H1 (cell line): Measurements from ENCODE around the gene CRHR2. TPM values are rescaled to one million over a fixed set of nuclear protein-coding genes. Genes with fewer than 3 reads are reported as not detected.

Source experiments
- CTCF ChIA-PET: fragments of 300-600 bp; sonication (Branson Sonifier 250); formaldehyde crosslinking; loops from one replicate; lab custom pipeline; 2021; ENCODE audit not compliant: partially characterized antibody; lab: Charles Lee
- POLR2A ChIA-PET: fragments of 300-600 bp; sonication (Branson Sonifier 250); formaldehyde crosslinking; loops from one replicate; lab custom pipeline; 2021; ENCODE audit warnings: inconsistent platforms; ENCODE audit not compliant: partially characterized antibody; lab: Charles Lee
- DNase-seq, 2 experiments: peaks; one replicate each; pipeline versions ENCODE4 v3.0.0 to v3.0.0-alpha.2; 2010 to 2022; ENCODE audit warnings: low spot score in 2 of 2, low read depth in 1 of 2, mixed read lengths in 1 of 2
- FAIRE-seq: peaks from 2 replicates; lab custom pipeline; 2011; peaks lifted over from hg19 to GRCh38; lab: Jason Lieb, UNC
- H2AFZ ChIP-seq: 2 replicates; pipeline ENCODE4 v1.8.1; 2012; ENCODE audit warnings: low read length, inconsistent platforms
- H2AK5ac ChIP-seq: 2 replicates; pipeline ENCODE4 v1.6.1; 2013; ENCODE audit warnings: low read depth, low read length
- H2BK120ac ChIP-seq: replicated peaks from 2 replicates; pipeline ENCODE3; 2013; ENCODE audit warnings: low read depth, low read length, inconsistent platforms
- H2BK12ac ChIP-seq: 2 replicates; pipeline ENCODE4 v1.6.1; 2013; ENCODE audit warnings: low read depth, low read length
- H2BK15ac ChIP-seq: 2 replicates; pipeline ENCODE4 v1.6.1; 2013; ENCODE audit warnings: low read length
- H2BK20ac ChIP-seq: 2 replicates; pipeline ENCODE4 v1.6.1; 2013; ENCODE audit warnings: low read length
- H2BK5ac ChIP-seq: 2 replicates; pipeline ENCODE4 v1.6.1; 2013; ENCODE audit warnings: low read depth, low read length
- H3K14ac ChIP-seq: 2 replicates; pipeline ENCODE4 v1.6.1; 2013; ENCODE audit warnings: inconsistent platforms; ENCODE audit not compliant: insufficient read length
- H3K18ac ChIP-seq: 2 replicates; pipeline ENCODE4 v1.6.1; 2013; ENCODE audit warnings: low read length; ENCODE audit errors: extremely low read depth
- H3K23ac ChIP-seq: 2 replicates; pipeline ENCODE4 v1.6.1; 2013; ENCODE audit warnings: inconsistent platforms; ENCODE audit not compliant: insufficient read length
- H3K23me2 ChIP-seq: 2 replicates; pipeline ENCODE4 v1.6.1; 2013; ENCODE audit warnings: low read depth, low read length
- H3K27ac ChIP-seq: 2 replicates; pipeline ENCODE4 v1.6.1; 2011; ENCODE audit warnings: low read depth, low read length, inconsistent platforms
- H3K27me3 ChIP-seq, 4 experiments: replicated peaks in 1 of 4; 1 replicate in 1 of 4; 2 replicates in 3 of 4; pipeline versions ENCODE4 v1.6.1 to v1.8.1; 2011 to 2013; ENCODE audit warnings: low read length in 3 of 4, mild to moderate bottlenecking in 3 of 4, inconsistent platforms in 2 of 4, mixed read lengths in 2 of 4, moderate library complexity in 1 of 4; ENCODE audit not compliant: control insufficient read depth in 3 of 4, insufficient read depth in 3 of 4; ENCODE audit errors: extremely low read depth in 1 of 4
- H3K36me3 ChIP-seq, 4 experiments: 2 replicates each; pipeline versions ENCODE4 v1.6.1 to v1.8.1; 2011 to 2013; ENCODE audit warnings: mild to moderate bottlenecking in 4 of 4, low read length in 3 of 4, moderate library complexity in 2 of 4, control low read depth in 1 of 4, inconsistent platforms in 1 of 4; ENCODE audit not compliant: insufficient read depth in 4 of 4, control insufficient read depth in 2 of 4
- H3K4ac ChIP-seq: replicated peaks from 2 replicates; pipeline ENCODE3; 2013; ENCODE audit warnings: low read length, low read depth, mixed read lengths, inconsistent platforms; ENCODE audit not compliant: insufficient read length
- H3K4me1 ChIP-seq, 4 experiments: replicated peaks in 1 of 4; 1 replicate in 1 of 4; 2 replicates in 3 of 4; pipeline versions ENCODE4 v1.6.1 to v1.8.1; 2011 to 2013; ENCODE audit warnings: low read length in 3 of 4, inconsistent platforms in 2 of 4, mixed read lengths in 1 of 4; ENCODE audit not compliant: insufficient read depth in 4 of 4, control insufficient read depth in 3 of 4
- H3K4me2 ChIP-seq, 2 experiments: 2 replicates each; pipeline versions ENCODE4 v1.6.1 to v1.8.1; 2011 to 2013; ENCODE audit warnings: low read depth in 2 of 2, low read length in 2 of 2, control low read depth in 1 of 2, inconsistent platforms in 1 of 2, mild to moderate bottlenecking in 1 of 2; ENCODE audit not compliant: insufficient read depth in 1 of 2
- H3K4me3 ChIP-seq, 4 experiments: fragments of 200-600, 300-600 bp in 1 of 4; sonication (generic), shearing (Covaris generic), sonication (Bioruptor Twin) in 1 of 4; 2 replicates each; pipeline versions ENCODE4 v1.5.1 to v1.8.1; 2011 to 2016; ENCODE audit warnings: low read length in 4 of 4, low read depth in 3 of 4, control low read depth in 2 of 4, inconsistent platforms in 2 of 4, mild to moderate bottlenecking in 2 of 4, mixed read lengths in 1 of 4, moderate library complexity in 1 of 4; ENCODE audit not compliant: insufficient read depth in 2 of 4; ENCODE audit errors: extremely low read depth in 1 of 4
- H3K56ac ChIP-seq: replicated peaks from 2 replicates; pipeline ENCODE3; 2013; ENCODE audit warnings: low read depth, mild to moderate bottlenecking, mixed read lengths, low read length, inconsistent platforms; ENCODE audit not compliant: insufficient read length
- H3K79me1 ChIP-seq: 2 replicates; pipeline ENCODE4 v1.6.1; 2013; ENCODE audit warnings: low read depth, low read length, control low read depth
- H3K79me2 ChIP-seq, 2 experiments: 2 replicates each; pipeline versions ENCODE4 v1.6.1 to v1.8.1; 2012 to 2013; ENCODE audit warnings: low read length in 2 of 2, mild to moderate bottlenecking in 2 of 2, inconsistent platforms in 1 of 2; ENCODE audit not compliant: insufficient read depth in 2 of 2, control insufficient read depth in 1 of 2
- H3K9ac ChIP-seq, 4 experiments: replicated peaks in 1 of 4; 1 replicate in 1 of 4; 2 replicates in 3 of 4; pipeline versions ENCODE4 v1.6.1 to v1.8.1; 2011 to 2013; ENCODE audit warnings: low read depth in 3 of 4, low read length in 3 of 4, control low read depth in 2 of 4, mild to moderate bottlenecking in 2 of 4, moderate library complexity in 2 of 4, inconsistent platforms in 1 of 4; ENCODE audit errors: extremely low read depth in 1 of 4
- H3K9me3 ChIP-seq, 2 experiments: 2 replicates each; pipeline versions ENCODE4 v1.6.1 to v1.8.1; 2012 to 2013; ENCODE audit warnings: mild to moderate bottlenecking in 2 of 2, moderate library complexity in 2 of 2, control low read depth in 1 of 2, inconsistent platforms in 1 of 2, low read depth in 1 of 2, low read length in 1 of 2, mixed read lengths in 1 of 2; ENCODE audit not compliant: insufficient read depth in 2 of 2
- H4K20me1 ChIP-seq, 2 experiments: replicated peaks in 1 of 2; 2 replicates each; pipeline versions ENCODE3 to v1.8.1; 2011 to 2013; ENCODE audit warnings: inconsistent platforms in 2 of 2, low read length in 2 of 2, mild to moderate bottlenecking in 1 of 2; ENCODE audit not compliant: insufficient read depth in 2 of 2, control insufficient read depth in 1 of 2
- H4K5ac ChIP-seq: 2 replicates; pipeline ENCODE4 v1.6.1; 2013; ENCODE audit warnings: low read length, low read depth, mixed read lengths, inconsistent platforms; ENCODE audit not compliant: insufficient read length
- H4K8ac ChIP-seq: 2 replicates; pipeline ENCODE4 v1.8.0; 2013; ENCODE audit warnings: mild to moderate bottlenecking, moderate library complexity, low read length, inconsistent platforms; ENCODE audit not compliant: insufficient read depth; ENCODE audit errors: extremely low read depth
- H4K91ac ChIP-seq: replicated peaks from 2 replicates; pipeline ENCODE3; 2013; ENCODE audit warnings: low read length, mixed read lengths, inconsistent platforms; ENCODE audit not compliant: insufficient read length
- ASH2L ChIP-seq: fragments of 200-600, 300-600 bp; sonication (generic); IDR thresholded peaks from one replicate; pipeline ENCODE4 v1.7.1; 2017; ENCODE audit warnings: low read length
- BRCA1 ChIP-seq: IDR thresholded peaks from 2 replicates; pipeline ENCODE4 v1.6.1; 2012; ENCODE audit warnings: low read depth, low read length, improper control_type of control experiment
- CBX5 ChIP-seq: fragments of 300-800, 300-1000 bp; sonication (generic); IDR thresholded peaks from 2 replicates; pipeline ENCODE4 v1.7.1; 2016; ENCODE audit warnings: antibody characterized with exemption, low read length, low read depth
- CHD1 ChIP-seq: IDR thresholded peaks from 2 replicates; pipeline ENCODE4 v1.6.1; 2012; ENCODE audit warnings: low read depth, low read length, improper control_type of control experiment
- EZH2 ChIP-seq: fragments of 200-600 bp; sonication (generic); IDR thresholded peaks from 2 replicates; pipeline ENCODE4 v1.7.1; 2012; ENCODE audit warnings: low read depth, mild to moderate bottlenecking, moderate library complexity, low read length, inconsistent platforms; ENCODE audit not compliant: severe bottlenecking
- FOSL1 ChIP-seq: IDR thresholded peaks from 2 replicates; pipeline ENCODE4 v1.6.1; 2011; ENCODE audit warnings: mild to moderate bottlenecking, low read depth, low read length, moderate library complexity; ENCODE audit not compliant: insufficient read depth
- GABPA ChIP-seq: IDR thresholded peaks from 2 replicates; pipeline ENCODE4 v1.6.1; 2011; ENCODE audit warnings: mild to moderate bottlenecking, low read length, moderate library complexity, borderline replicate concordance; ENCODE audit not compliant: insufficient read depth
- KDM1A ChIP-seq: fragments of 200-600, 300-600 bp; sonication (generic); IDR thresholded peaks from 2 replicates; pipeline ENCODE4 v1.7.1; 2016; ENCODE audit warnings: mild to moderate bottlenecking, low read length, borderline replicate concordance
- NRF1 ChIP-seq: IDR thresholded peaks from 2 replicates; pipeline ENCODE4 v1.6.1; 2011; ENCODE audit warnings: mild to moderate bottlenecking, low read depth, low read length, improper control_type of control experiment
- RXRA ChIP-seq: IDR thresholded peaks from 2 replicates; pipeline ENCODE4 v1.6.1; 2011; ENCODE audit warnings: low read depth, mild to moderate bottlenecking, low read length, moderate library complexity; ENCODE audit not compliant: insufficient read depth
- SIX5 ChIP-seq: IDR thresholded peaks from 2 replicates; pipeline ENCODE4 v1.6.1; 2011; ENCODE audit warnings: mild to moderate bottlenecking, low read depth, low read length
- TEAD4 ChIP-seq: IDR thresholded peaks from 2 replicates; pipeline ENCODE4 v1.6.1; 2012; ENCODE audit warnings: low read depth, low read length, inconsistent platforms, mixed read lengths
- WGBS, 2 experiments: shearing (Covaris generic) in 1 of 2; methylation state at CpG; one replicate each; pipeline versions ENCODE4 v1.1.6 to v1.1.7; 2013 to 2015; ENCODE audit warnings: low lambda C conversion rate in 2 of 2, mixed read lengths in 2 of 2, inconsistent platforms in 1 of 2, low coverage in 1 of 2, missing lambda C conversion rate in 1 of 2; ENCODE audit not compliant: insufficient replicate concordance in 2 of 2, insufficient coverage in 1 of 2, insufficient read length in 1 of 2; ENCODE audit errors: extremely low coverage in 1 of 2, missing lambda C conversion rate in 1 of 2; 5-methylcytosine and 5-hydroxymethylcytosine counted together
- polyA plus RNA-seq, 7 experiments: library from polyadenylated mRNA; depleted of rRNA in 3 of 7; stranded (reverse) in 5 of 7; unstranded in 2 of 7; fragments of >200 nt in 5 of 7; fragments of 200-250 nt in 2 of 7; gene quantifications; 1 replicate in 5 of 7; 2 replicates in 1 of 7; 4 replicates in 1 of 7; pipeline versions ENCODE4 v1.2.1 to v1.2.3, GENCODE V29; 2011 to 2013; ENCODE audit warnings: missing spikeins in 2 of 7, mixed read lengths in 2 of 7
- total RNA-seq: library from RNA; stranded (reverse); fragmentation: NEBNext Ultra II Directional; extraction: Animal tissue kit (Norgen Biotek cat#: 25700); gene quantifications from 2 replicates; pipeline ENCODE4 v1.2.1, GENCODE V29; 2021

Gene CRHR2
- total and polyA plus RNA-seq, 2 of the 8 experiments (the other 6 are each of a cell fraction or from before 2014, with no cell fraction given), result 0.37 to 1.3 TPM

DNA sequence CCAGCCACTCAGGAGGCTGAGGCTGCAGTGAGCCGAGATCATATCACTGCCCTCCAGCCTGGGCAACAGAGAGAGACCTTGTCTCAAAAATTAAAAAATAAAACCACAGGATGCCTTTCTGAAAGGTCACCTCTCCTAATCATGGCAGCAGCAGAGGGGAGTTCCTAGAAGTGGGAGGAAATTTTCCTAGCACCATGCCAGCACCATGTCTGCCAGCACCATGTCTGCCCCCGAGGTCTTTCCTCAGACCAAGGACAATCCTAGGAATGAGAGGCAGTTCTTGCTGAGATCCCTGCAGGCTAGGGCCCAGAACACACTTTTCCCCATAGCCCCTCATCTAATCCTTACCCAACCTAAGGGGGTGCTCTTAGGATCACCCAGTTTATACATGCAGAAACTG, 47.4 kb upstream of the CRHR2 start:
- Histone ChIP-seq H2BK120ac (no peak overlapping the region), H3K4ac (no peak overlapping the region), H2BK15ac (no peak overlapping the region), H2AK5ac (no peak overlapping the region), H3K27me3 (no peaks in the 10 kb centered on the region; a peak in 2 of 7 replicates), H4K20me1 (no peaks in the 10 kb centered on the region), H3K79me1 (no peaks in the 10 kb centered on the region; the same call in 1 of the 2 replicates), H2AFZ (no peak overlapping the region), H4K8ac (peak overlapping the region; percentile 45; the same call in 1 of the 2 replicates), H3K9me3 (no peaks in the 10 kb centered on the region), H4K91ac (no peak overlapping the region), H4K5ac (no peak overlapping the region), H2BK5ac (no peak overlapping the region), H3K9ac (no peak overlapping the region), H3K23me2 (no peaks in the 10 kb centered on the region), H3K18ac (no peak overlapping the region), H3K79me2 (no peaks in the 10 kb centered on the region), H3K36me3 (no peaks in the 10 kb centered on the region), H2BK20ac (no peak overlapping the region), H3K56ac (no peak overlapping the region), H3K4me3 (no peak overlapping the region), H3K4me1 (peaks cover 0 to 21% (median 11%) of the 10 kb centered on the region in 4 experiments; a peak in 6 of 7 replicates), H2BK12ac (no peak overlapping the region), H3K4me2 (no peak overlapping the region), H3K23ac (no peak overlapping the region), H3K27ac (no peak overlapping the region), H3K14ac (no peak overlapping the region)
- TF ChIP-seq NRF1, result no peak
- no peak for TF ChIP-seq CHD1
- no peak for TF ChIP-seq GABPA
- no peak for TF ChIP-seq RXRA
- TF ChIP-seq KDM1A, result no peak
- TF ChIP-seq TEAD4, result no peak
- TF ChIP-seq FOSL1, result no peak
- no peak for TF ChIP-seq SIX5
- no peak for TF ChIP-seq CBX5
- TF ChIP-seq EZH2, result no peak
- TF ChIP-seq BRCA1, result no peak
- TF ChIP-seq ASH2L, result no peak
- CTCF ChIA-PET, result interaction anchor here (1.1 to 2.0 kb wide), 4 partner anchors 11 to 21 kb away, joined by 3 to 18 read pairs (median 7); no protein-coding TSS in a partner anchor
- WGBS, 2 experiments, result 94% methylated on average over 2 of the region's 2 CpGs; no CpG with 5 or more reads in 1 of the 2 experiments
- no peak for DNase-seq
- POLR2A ChIA-PET, result interaction anchor here (0.9 to 1.9 kb wide), 2 partner anchors 9 to 10 kb away, joined by 3 to 7 read pairs; no protein-coding TSS in a partner anchor
- no peak for FAIRE-seq
